Gastroesophageal sphincter (tissue), 3 donors: Measurements from ENCODE around the gene TMEM217.

Experiments used
- EP300 ChIP-seq: sonication (generic); formaldehyde crosslinking; IDR thresholded peaks from one replicate; pipeline ENCODE4 v1.6.1; 2017; ENCODE audit warnings: antibody characterized with exemption, mild to moderate bottlenecking
- POLR2A ChIP-seq, 2 donors: fragments of 450-650 bp; IDR thresholded peaks; one replicate each; pipeline ENCODE4 v1.6.1; 2017; ENCODE audit warnings: antibody characterized with exemption in 2 of 2, mild to moderate bottlenecking in 2 of 2, moderate library complexity in 1 of 2
- TF ChIP-seq, protein P1 (sequence below), 4 experiments: fragments of 200-600 bp in 2 of 4; fragments of 450-650 bp in 2 of 4; sonication (generic) in 1 of 4; IDR thresholded peaks; one replicate each; pipeline ENCODE4 v1.5.1; 2017 to 2019; ENCODE audit warnings: antibody characterized with exemption in 4 of 4, mild to moderate bottlenecking in 2 of 4, moderate library complexity in 2 of 4

- TF ChIP-seq EP300: no peak
- TF ChIP-seq, protein P1, sequence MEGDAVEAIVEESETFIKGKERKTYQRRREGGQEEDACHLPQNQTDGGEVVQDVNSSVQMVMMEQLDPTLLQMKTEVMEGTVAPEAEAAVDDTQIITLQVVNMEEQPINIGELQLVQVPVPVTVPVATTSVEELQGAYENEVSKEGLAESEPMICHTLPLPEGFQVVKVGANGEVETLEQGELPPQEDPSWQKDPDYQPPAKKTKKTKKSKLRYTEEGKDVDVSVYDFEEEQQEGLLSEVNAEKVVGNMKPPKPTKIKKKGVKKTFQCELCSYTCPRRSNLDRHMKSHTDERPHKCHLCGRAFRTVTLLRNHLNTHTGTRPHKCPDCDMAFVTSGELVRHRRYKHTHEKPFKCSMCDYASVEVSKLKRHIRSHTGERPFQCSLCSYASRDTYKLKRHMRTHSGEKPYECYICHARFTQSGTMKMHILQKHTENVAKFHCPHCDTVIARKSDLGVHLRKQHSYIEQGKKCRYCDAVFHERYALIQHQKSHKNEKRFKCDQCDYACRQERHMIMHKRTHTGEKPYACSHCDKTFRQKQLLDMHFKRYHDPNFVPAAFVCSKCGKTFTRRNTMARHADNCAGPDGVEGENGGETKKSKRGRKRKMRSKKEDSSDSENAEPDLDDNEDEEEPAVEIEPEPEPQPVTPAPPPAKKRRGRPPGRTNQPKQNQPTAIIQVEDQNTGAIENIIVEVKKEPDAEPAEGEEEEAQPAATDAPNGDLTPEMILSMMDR (IDR thresholded peaks at IDR 0.05): no peak
- no peak for TF ChIP-seq POLR2A (IDR thresholded peaks at IDR 0.05)
These were observed 19.1 kb upstream of the TMEM217 start for GRCh38 chr6:37277001-37277409.
